Measurements from ENCODE around the gene PACSIN1.

PACSIN1 gene

GRCh38 chr6:34535199-34535598 lies 69.3 kb downstream of the PACSIN1 start:
- no peaks in the 10 kb centered on the region for H4K20me1 ChIP-seq (ENCODE audit: insufficient read depth, low read length)
- no peak overlapping the region for H3K27ac ChIP-seq (ENCODE audit: low read length)
- H3K4me1 ChIP-seq (ENCODE audit: low read length): no peaks in the 10 kb centered on the region
- no peaks in the 10 kb centered on the region for H3K36me3 ChIP-seq (replicated peaks; ENCODE audit: low read depth, low read length)
- no peak overlapping the region for H3K4me3 ChIP-seq (ENCODE audit: low read length)
- H3K4me2 ChIP-seq (ENCODE audit: low read length): no peak overlapping the region
- H2AFZ ChIP-seq (ENCODE audit: low read depth, low read length): no peak overlapping the region
- H3K9me3 ChIP-seq (ENCODE audit: insufficient read depth, low read length): no peaks in the 10 kb centered on the region
- H3K27me3 ChIP-seq (ENCODE audit: low read depth, low read length): no peaks in the 10 kb centered on the region
- H3K79me2 ChIP-seq (ENCODE audit: low read length): no peaks in the 10 kb centered on the region
- no peak overlapping the region for H3K9ac ChIP-seq (ENCODE audit: low read length)
- TF ChIP-seq EZH2phosphoT487 (IDR thresholded peaks at IDR 0.05; ENCODE audit: low read depth): no peak
- no peak for TF ChIP-seq CTCF (IDR thresholded peaks at IDR 0.05; ENCODE audit: low read depth, low read length)

DNA sequence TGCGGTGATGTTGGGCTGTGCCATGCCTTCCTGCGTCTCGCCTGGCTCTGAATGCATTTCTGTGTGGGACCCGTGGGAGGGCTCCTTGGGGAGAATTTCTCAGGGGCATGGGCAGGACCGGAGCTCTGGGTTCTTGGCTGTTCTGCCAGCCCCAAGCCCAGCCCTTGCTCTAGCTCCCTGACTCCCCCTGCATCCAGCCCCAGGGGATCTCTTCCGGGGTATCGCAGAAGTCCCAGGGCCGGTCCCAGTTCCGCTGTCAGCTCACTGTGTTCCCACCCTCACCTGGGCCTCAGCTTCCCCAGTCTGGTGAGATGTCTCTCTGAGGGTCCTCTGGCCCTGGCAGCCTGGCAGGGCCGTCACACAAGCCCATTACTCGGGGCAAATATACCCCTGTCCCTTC lies 69.8 kb downstream of the PACSIN1 start:
- H3K4me3 ChIP-seq (ENCODE audit: low read length): no peak overlapping the region
- H3K4me1 ChIP-seq (ENCODE audit: low read length): no peaks in the 10 kb centered on the region
- H2AFZ ChIP-seq (ENCODE audit: low read depth, low read length): no peak overlapping the region
- H3K9me3 ChIP-seq (ENCODE audit: insufficient read depth, low read length): no peaks in the 10 kb centered on the region
- H4K20me1 ChIP-seq (ENCODE audit: insufficient read depth, low read length): no peaks in the 10 kb centered on the region
- no peak overlapping the region for H3K4me2 ChIP-seq (ENCODE audit: low read length)
- no peaks in the 10 kb centered on the region for H3K27me3 ChIP-seq (ENCODE audit: low read depth, low read length)
- H3K79me2 ChIP-seq (ENCODE audit: low read length): no peaks in the 10 kb centered on the region
- H3K36me3 ChIP-seq (replicated peaks; ENCODE audit: low read depth, low read length): no peaks in the 10 kb centered on the region
- TF ChIP-seq EZH2phosphoT487 (IDR thresholded peaks at IDR 0.05; ENCODE audit: low read depth) (no peak), CTCF (IDR thresholded peaks at IDR 0.05; ENCODE audit: low read depth, low read length) (no peak)
- no peak overlapping the region for H3K9ac ChIP-seq (ENCODE audit: low read length)
- H3K27ac ChIP-seq (ENCODE audit: low read length): no peak overlapping the region

GRCh38 chr6:34536251-34536958 lies 70.5 kb downstream of the PACSIN1 start:
- Histone ChIP-seq H3K27me3 (ENCODE audit: low read depth, low read length) (no peaks in the 10 kb centered on the region), H2AFZ (ENCODE audit: low read depth, low read length) (no peak overlapping the region), H4K20me1 (ENCODE audit: insufficient read depth, low read length) (no peaks in the 10 kb centered on the region), H3K79me2 (ENCODE audit: low read length) (no peaks in the 10 kb centered on the region), H3K9me3 (ENCODE audit: insufficient read depth, low read length) (no peaks in the 10 kb centered on the region), H3K4me3 (ENCODE audit: low read length) (no peak overlapping the region), H3K4me2 (ENCODE audit: low read length) (no peak overlapping the region), H3K36me3 (replicated peaks; ENCODE audit: low read depth, low read length) (no peaks in the 10 kb centered on the region), H3K9ac (ENCODE audit: low read length) (no peak overlapping the region), H3K27ac (ENCODE audit: low read length) (no peak overlapping the region), H3K4me1 (ENCODE audit: low read length) (no peaks in the 10 kb centered on the region)
- no peak for TF ChIP-seq EZH2phosphoT487 (IDR thresholded peaks at IDR 0.05; ENCODE audit: low read depth)
- no peak for TF ChIP-seq CTCF (IDR thresholded peaks at IDR 0.05; ENCODE audit: low read depth, low read length)

- Histone ChIP-seq H3K4me2 (ENCODE audit: low read length) (no peak overlapping the region), H4K20me1 (ENCODE audit: insufficient read depth, low read length) (no peaks in the 10 kb centered on the region), H2AFZ (ENCODE audit: low read depth, low read length) (no peak overlapping the region), H3K4me1 (ENCODE audit: low read length) (no peaks in the 10 kb centered on the region), H3K27ac (ENCODE audit: low read length) (no peak overlapping the region), H3K9me3 (ENCODE audit: insufficient read depth, low read length) (no peaks in the 10 kb centered on the region), H3K36me3 (replicated peaks; ENCODE audit: low read depth, low read length) (no peaks in the 10 kb centered on the region), H3K9ac (ENCODE audit: low read length) (no peak overlapping the region), H3K27me3 (ENCODE audit: low read depth, low read length) (no peaks in the 10 kb centered on the region), H3K79me2 (ENCODE audit: low read length) (no peaks in the 10 kb centered on the region), H3K4me3 (ENCODE audit: low read length) (no peak overlapping the region)
- TF ChIP-seq EZH2phosphoT487 (IDR thresholded peaks at IDR 0.05; ENCODE audit: low read depth): no peak
- TF ChIP-seq CTCF (IDR thresholded peaks at IDR 0.05; ENCODE audit: low read depth, low read length): no peak
Measured at GRCh38 chr6:34536959-34537848, 71.3 kb downstream of the PACSIN1 start.
